SKM-1 treated with dmso at 0.1 percent for 144 hours (cell line): ENCODE results near the gene C1QL1.
"Not testable (repeated sequence)": the region's sequence is repeated elsewhere in the genome, so short reads cannot be mapped to it uniquely, and the experiment has no call there.

ENCODE experiments used
- DNase-seq: peaks from one replicate; lab custom pipeline; 2025; ENCODE audit not compliant: unreplicated experiment; lab: John Stamatoyannopoulos, UW

C1QL1 gene

GRCh38 chr17:44965481-44966234 is 2.4 kb downstream of the C1QL1 start:
- peak; percentile 81 for DNase-seq

- no peak for DNase-seq
These were observed 6.2 kb downstream of the C1QL1 start for GRCh38 chr17:44961921-44962350.

- no peak for DNase-seq
These were observed 7.4 kb downstream of the C1QL1 start for GRCh38 chr17:44960691-44961090.

GRCh38 chr17:44959821-44960531 is 8.1 kb downstream of the C1QL1 start:
- DNase-seq, result no peak

GRCh38 chr17:44956998-44957981 is 10.8 kb downstream of the C1QL1 start:
- no peak for DNase-seq

- no peak for DNase-seq
These were observed 12.3 kb downstream of the C1QL1 start for GRCh38 chr17:44955674-44956425.

GRCh38 chr17:44952946-44953475 is 15.1 kb downstream of the C1QL1 start:
- DNase-seq, result no peak

GRCh38 chr17:44948315-44948795 is 19.7 kb downstream of the C1QL1 start:
- DNase-seq, result no peak

GRCh38 chr17:44947461-44948314 is 20.4 kb downstream of the C1QL1 start, which contains the start of gene KIF18B:
KIF18B (minus strand) TSS chr17:44947773; CDS start chr17:44936344, 11,429 bp downstream.
- peak; percentile 97 for DNase-seq

- not testable (repeated sequence) for DNase-seq
These were observed 22.5 kb downstream of the C1QL1 start for GRCh38 chr17:44945652-44946051.

GRCh38 chr17:44942456-44942855 is 25.6 kb downstream of the C1QL1 start:
- DNase-seq, result no peak

GRCh38 chr17:44941712-44942331 is 26.3 kb downstream of the C1QL1 start:
- no peak for DNase-seq

GRCh38 chr17:44940768-44941167 is 27.3 kb downstream of the C1QL1 start:
- DNase-seq, result no peak

- DNase-seq, result no peak
These were observed 27.8 kb downstream of the C1QL1 start for GRCh38 chr17:44940317-44940716.

- DNase-seq, result no peak
These were observed 33.0 kb downstream of the C1QL1 start for GRCh38 chr17:44935116-44935515.

- DNase-seq, result no peak
These were observed 33.4 kb downstream of the C1QL1 start for GRCh38 chr17:44934745-44935105.

- DNase-seq, result no peak
These were observed 34.0 kb downstream of the C1QL1 start for GRCh38 chr17:44933824-44934744.

GRCh38 chr17:44932787-44933097 is 35.4 kb downstream of the C1QL1 start:
- no peak for DNase-seq
